ENCODE data around the gene CMPK1. TPM values are rescaled to one million over a fixed set of nuclear protein-coding genes. Genes with fewer than 3 reads are reported as not detected.
A peak's percentile ranks its signal among the peaks of the same experiment; 100 is the strongest.
"Not testable (repeated sequence)": the region's sequence is repeated elsewhere in the genome, so short reads cannot be mapped to it uniquely, and the experiment has no call there.

Gene CMPK1
- total RNA-seq (182 and 206 TPM in 2 replicates), polyA plus RNA-seq (113 and 114 TPM in 2 replicates)

GRCh38 chr1:47333578-47333921, at the start of gene CMPK1:
Gene CMPK1, plus strand, starts transcription at chr1:47333790. Its CDS starts 156 bp downstream, at chr1:47333946.
- H3K27me3 ChIP-seq: no peaks in the 10 kb centered on the region
- H3K4me1 ChIP-seq (ENCODE audit: insufficient read depth): peaks cover 22% of the 10 kb centered on the region
- no peaks in the 10 kb centered on the region for H3K9me2 ChIP-seq (replicated peaks; ENCODE audit: insufficient read depth)
- H3K4me3 ChIP-seq: peak within 1 kb of the TSS; percentile 99
- H3K79me2 ChIP-seq: peaks cover 51% of the 10 kb centered on the region
- peak; percentile 25 for TF ChIP-seq CTCF (IDR thresholded peaks at IDR 0.05; ENCODE audit: poor library complexity)
- no peak for TF ChIP-seq EZH2phosphoT487 (IDR thresholded peaks at IDR 0.05; ENCODE audit: low read depth, severe bottlenecking, unreplicated experiment)
- peak within 1 kb of the TSS; percentile 78 for H3K4me2 ChIP-seq
- H3K27ac ChIP-seq: peak within 1 kb of the TSS; percentile 100
- peaks cover 7% of the 10 kb centered on the region for H4K20me1 ChIP-seq (ENCODE audit: insufficient read depth, poor library complexity, severe bottlenecking)
- no peaks in the 10 kb centered on the region for H3K36me3 ChIP-seq (replicated peaks; ENCODE audit: insufficient read depth, low read depth)
- under 1% methylated on average over 11 of the region's 40 CpGs for WGBS (ENCODE audit: low lambda C conversion rate, missing lambda C conversion rate)
- peak; percentile 93 for DNase-seq (ENCODE audit: low spot score)
- peak within 1 kb of the TSS; percentile 100 for H2AFZ ChIP-seq
- no peaks in the 10 kb centered on the region for H3K9me3 ChIP-seq (ENCODE audit: low read depth)

- 99% methylated on average over 4 of the region's 4 CpGs for WGBS (ENCODE audit: low lambda C conversion rate, missing lambda C conversion rate)
- H3K4me1 ChIP-seq (ENCODE audit: insufficient read depth); H3K36me3 ChIP-seq (replicated peaks; ENCODE audit: insufficient read depth, low read depth); H3K9me2 ChIP-seq (replicated peaks; ENCODE audit: insufficient read depth); H3K4me3 ChIP-seq; H2AFZ ChIP-seq; H3K79me2 ChIP-seq; DNase-seq (ENCODE audit: low spot score); H3K27me3 ChIP-seq; H3K27ac ChIP-seq; H3K9me3 ChIP-seq (ENCODE audit: low read depth); H4K20me1 ChIP-seq (ENCODE audit: insufficient read depth, poor library complexity, severe bottlenecking); H3K4me2 ChIP-seq: not testable (repeated sequence)
Measured at GRCh38 chr1:47288116-47288515, 45.5 kb upstream of the CMPK1 start.

- not testable (repeated sequence) for H3K4me1 ChIP-seq (ENCODE audit: insufficient read depth); H3K79me2 ChIP-seq; H3K36me3 ChIP-seq (replicated peaks; ENCODE audit: insufficient read depth, low read depth); H4K20me1 ChIP-seq (ENCODE audit: insufficient read depth, poor library complexity, severe bottlenecking); H2AFZ ChIP-seq; H3K27ac ChIP-seq; H3K9me2 ChIP-seq (replicated peaks; ENCODE audit: insufficient read depth); H3K27me3 ChIP-seq; H3K9me3 ChIP-seq (ENCODE audit: low read depth); DNase-seq (ENCODE audit: low spot score); H3K4me3 ChIP-seq; H3K4me2 ChIP-seq
- 95% methylated on average over 6 of the region's 6 CpGs for WGBS (ENCODE audit: low lambda C conversion rate, missing lambda C conversion rate)
Measured at GRCh38 chr1:47294863-47295262, 38.7 kb upstream of the CMPK1 start.

- Histone ChIP-seq H2AFZ (no peak overlapping the region), H3K36me3 (replicated peaks; ENCODE audit: insufficient read depth, low read depth) (no peaks in the 10 kb centered on the region), H4K20me1 (ENCODE audit: insufficient read depth, poor library complexity, severe bottlenecking) (no peaks in the 10 kb centered on the region), H3K79me2 (no peaks in the 10 kb centered on the region), H3K4me1 (ENCODE audit: insufficient read depth) (no peaks in the 10 kb centered on the region), H3K4me3 (no peak overlapping the region), H3K9me2 (replicated peaks; ENCODE audit: insufficient read depth) (no peaks in the 10 kb centered on the region), H3K9me3 (ENCODE audit: low read depth) (no peaks in the 10 kb centered on the region), H3K4me2 (no peak overlapping the region), H3K27ac (no peak overlapping the region), H3K27me3 (no peaks in the 10 kb centered on the region)
- 82% methylated on average over 2 of the region's 2 CpGs for WGBS (ENCODE audit: low lambda C conversion rate, missing lambda C conversion rate)
- no peak for DNase-seq (ENCODE audit: low spot score)
- no peak for TF ChIP-seq EZH2phosphoT487 (IDR thresholded peaks at IDR 0.05; ENCODE audit: low read depth, severe bottlenecking, unreplicated experiment)
- no peak for TF ChIP-seq EZH2 (IDR thresholded peaks at IDR 0.05; ENCODE audit: borderline replicate concordance)
- TF ChIP-seq CTCF (IDR thresholded peaks at IDR 0.05; ENCODE audit: poor library complexity): no peak
Measured at GRCh38 chr1:47295579-47295978, 38.0 kb upstream of the CMPK1 start.

Data from hepatocyte (in vitro differentiated cells).